ENCODE data around the gene COA8. TPM values are rescaled to one million over a fixed set of nuclear protein-coding genes. Genes with fewer than 3 reads are reported as not detected.

The COA8 gene
- polyA plus RNA-seq, 1 of the 3 experiments (the other 2 are of a cell fraction), result 25.2 TPM

DNA sequence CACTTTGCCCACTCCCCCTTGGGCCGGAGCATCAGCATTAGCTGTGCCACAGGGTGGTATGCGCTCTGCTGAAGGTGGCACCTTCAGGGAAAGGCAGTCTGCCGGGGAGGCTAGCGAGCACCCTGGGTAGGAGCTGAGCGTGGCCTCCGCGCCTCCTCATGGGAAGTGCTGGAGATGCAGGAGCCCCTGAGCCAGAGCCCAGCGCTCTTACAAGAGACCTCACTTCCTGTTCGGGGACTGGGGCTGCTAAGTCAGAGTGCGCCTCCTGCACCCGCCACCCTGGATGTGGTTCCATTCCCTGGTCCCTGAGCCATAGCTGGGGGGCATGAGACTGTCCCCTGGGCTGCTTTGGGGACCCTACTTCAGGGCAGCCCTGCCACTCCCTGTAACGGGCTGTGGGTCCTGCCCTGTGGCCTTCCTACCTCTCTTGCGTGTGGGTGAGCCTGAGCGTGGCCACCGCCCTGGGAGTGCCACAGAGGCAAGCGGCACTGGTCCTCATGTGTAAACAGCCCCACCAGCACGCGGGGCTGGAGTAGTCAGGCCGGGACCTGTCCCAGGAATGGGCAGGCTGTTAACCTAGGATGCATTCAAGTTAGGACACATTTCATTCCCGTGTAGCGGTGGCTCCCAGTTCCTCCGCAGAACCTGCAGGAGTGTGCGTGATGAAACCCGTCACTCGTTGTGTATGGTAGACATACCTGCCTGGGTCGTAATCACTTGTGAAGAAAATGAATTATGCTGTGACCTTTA lies 19.4 kb downstream of the COA8 start (continued):
- TF ChIP-seq POLR2AphosphoS5 (IDR thresholded peaks at IDR 0.05; ENCODE audit: low read depth, low read length), result no peak

DNA sequence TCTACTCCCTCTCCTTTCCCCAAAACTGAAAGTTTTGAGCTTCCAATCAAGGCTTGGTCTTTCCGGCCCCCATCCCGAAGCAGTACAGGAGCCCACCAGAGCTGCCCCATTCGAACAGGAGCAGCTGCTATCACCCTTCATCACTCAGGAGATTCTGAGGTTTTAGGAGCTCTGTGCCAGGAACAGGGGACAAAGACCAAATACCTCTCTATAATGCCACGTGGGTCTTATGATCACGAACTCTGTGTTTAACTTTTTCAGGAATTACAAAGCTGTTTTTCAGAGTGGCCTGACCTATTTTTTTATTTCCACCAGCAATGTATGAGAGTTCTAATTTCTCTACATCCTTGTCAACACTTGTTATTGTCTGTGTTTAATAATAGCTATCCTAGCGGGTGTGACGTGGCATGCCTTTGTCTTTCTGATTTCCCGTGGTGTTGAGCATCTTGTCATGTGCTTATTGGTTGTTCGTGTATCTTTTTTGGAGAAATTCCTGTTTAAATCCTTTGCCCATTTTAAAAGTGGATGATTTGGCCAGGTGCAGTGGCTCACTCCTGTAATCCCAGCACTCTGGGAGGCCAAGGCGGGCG lies 21.7 kb downstream of the COA8 start:
- 94% methylated on average over 11 of the region's 11 CpGs for WGBS (ENCODE audit: low lambda C conversion rate)
- no peaks in the 10 kb centered on the region for H3K27me3 ChIP-seq (ENCODE audit: insufficient read depth)
- CTCF ChIA-PET, result interaction anchor here (1.0 kb wide), 1 partner anchor 224 kb away, joined by 3 read pairs; no protein-coding TSS in a partner anchor

More for the DNA sequence above, 21.7 kb downstream of the COA8 start:
- H3K27ac ChIP-seq (ENCODE audit: low read depth in 2 of 2, low read length in 1 of 2), result no peak overlapping the region
- H3F3A ChIP-seq (replicated peaks; ENCODE audit: insufficient read depth), result peaks cover 5% of the 10 kb centered on the region
- H2AFZ ChIP-seq (ENCODE audit: low read depth), result no peak overlapping the region
- no peak overlapping the region for H3K4me2 ChIP-seq
- H3K4me1 ChIP-seq (ENCODE audit: control insufficient read depth in 1 of 2, insufficient read depth in 2 of 2, low read depth in 1 of 2, low read length in 1 of 2), result no peaks in the 10 kb centered on the region
- no peaks in the 10 kb centered on the region for H3K9me2 ChIP-seq
- POLR2A ChIA-PET, result no interaction called here
- TF ChIP-seq SIN3A (IDR thresholded peaks at IDR 0.05; ENCODE audit: borderline replicate concordance, low read depth, low read length), result no peak
- no peak for TF ChIP-seq CTCF (IDR thresholded peaks at IDR 0.05)
- no peak for TF ChIP-seq GABPA (IDR thresholded peaks at IDR 0.05; ENCODE audit: low read depth)
- TF ChIP-seq RCOR1 (IDR thresholded peaks at IDR 0.05; ENCODE audit: low read length), result no peak
- no peak for TF ChIP-seq REST (IDR thresholded peaks at IDR 0.05; ENCODE audit: low read depth, low read length)
- no peak for TF ChIP-seq TEAD4 (IDR thresholded peaks at IDR 0.05; ENCODE audit: borderline replicate concordance, insufficient read depth)
- TF ChIP-seq SMC3 (IDR thresholded peaks at IDR 0.05; ENCODE audit: low read depth, low read length), result no peak
- TF ChIP-seq YY1 (IDR thresholded peaks at IDR 0.05; ENCODE audit: low read depth), result no peak
- no peak for TF ChIP-seq MEF2A (IDR thresholded peaks at IDR 0.05; ENCODE audit: borderline replicate concordance, low read depth)
- TF ChIP-seq MXI1 (IDR thresholded peaks at IDR 0.05; ENCODE audit: low read depth, low read length), result no peak
- TF ChIP-seq, protein P1, sequence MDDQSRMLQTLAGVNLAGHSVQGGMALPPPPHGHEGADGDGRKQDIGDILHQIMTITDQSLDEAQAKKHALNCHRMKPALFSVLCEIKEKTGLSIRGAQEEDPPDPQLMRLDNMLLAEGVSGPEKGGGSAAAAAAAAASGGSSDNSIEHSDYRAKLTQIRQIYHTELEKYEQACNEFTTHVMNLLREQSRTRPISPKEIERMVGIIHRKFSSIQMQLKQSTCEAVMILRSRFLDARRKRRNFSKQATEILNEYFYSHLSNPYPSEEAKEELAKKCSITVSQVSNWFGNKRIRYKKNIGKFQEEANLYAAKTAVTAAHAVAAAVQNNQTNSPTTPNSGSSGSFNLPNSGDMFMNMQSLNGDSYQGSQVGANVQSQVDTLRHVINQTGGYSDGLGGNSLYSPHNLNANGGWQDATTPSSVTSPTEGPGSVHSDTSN (IDR thresholded peaks at IDR 0.05), result no peak
- peaks cover 4 to 25% of the 10 kb centered on the region in 2 experiments for H3K36me3 ChIP-seq (replicated peaks in 1 of 2; ENCODE audit: control insufficient read depth in 1 of 2, insufficient read depth in 2 of 2, low read length in 1 of 2)
- no peaks in the 10 kb centered on the region for H3K9me3 ChIP-seq
- H3K79me2 ChIP-seq (ENCODE audit: insufficient read depth), result peaks cover 42% of the 10 kb centered on the region
- H4K20me1 ChIP-seq (ENCODE audit: insufficient read depth), result no peaks in the 10 kb centered on the region
- DNase-seq, result no peak
- no peak overlapping the region for H3K4me3 ChIP-seq (ENCODE audit: low read depth in 2 of 2, low read length in 1 of 2)
- H3K9ac ChIP-seq, result no peak overlapping the region
